ENCODE measurements around the gene CHST11.

- no peak for TF ChIP-seq CTCF (conservative IDR thresholded peaks at IDR 0.05; ENCODE audit: low read depth, low read length)
- no peak for TF ChIP-seq EZH2 (IDR thresholded peaks at IDR 0.05; ENCODE audit: borderline replicate concordance, low read depth, low read length, poor library complexity, severe bottlenecking)
Observed at GRCh38 chr12:104454997-104455396, 1.8 kb upstream of the CHST11 start.

All from A673 (cell line).